Body of pancreas (tissue), 4 donors: ENCODE data around the gene KIF21A. TPM values are rescaled to one million over a fixed set of nuclear protein-coding genes. Genes with fewer than 3 reads are reported as not detected.

Experiments
- ATAC-seq: fragments of 150-250 bp; one replicate; pipeline ENCODE4 v1.9.1; 2016
- DNase-seq, 4 donors: peaks; one replicate each; pipeline ENCODE4 v3.0.0-alpha.2; 2019
- H3K27ac ChIP-seq, 4 donors: fragments of 200-600 bp; sonication (generic); 1 replicate in 3 of 4; 2 replicates in 1 of 4; pipeline versions ENCODE4 v1.5.1 to v1.6.1; 2016 to 2019; ENCODE audit warnings: mild to moderate bottlenecking in 1 of 4, mixed read lengths in 1 of 4, moderate library complexity in 1 of 4
- H3K27me3 ChIP-seq, 2 donors: fragments of 200-600 bp; sonication (generic); one replicate each; pipeline ENCODE4 v1.6.0; 2016; ENCODE audit warnings: mild to moderate bottlenecking in 1 of 2
- H3K36me3 ChIP-seq, 2 donors: fragments of 200-600 bp; sonication (generic); replicated peaks in 1 of 2; 2 replicates each; pipeline ENCODE4 v1.5.1; 2016; ENCODE audit warnings: low read depth in 2 of 2; ENCODE audit not compliant: insufficient read depth in 1 of 2
- H3K4me1 ChIP-seq: fragments of 200-600 bp; sonication (generic); one replicate; pipeline ENCODE4 v1.6.0; 2016
- H3K4me3 ChIP-seq, 2 donors: fragments of 200-600 bp; sonication (generic); 1 replicate in 1 of 2; 2 replicates in 1 of 2; pipeline ENCODE4 v1.5.1; 2016 to 2019
- H3K9me3 ChIP-seq, 3 donors: fragments of 200-600 bp; sonication (generic); 1 replicate in 2 of 3; 2 replicates in 1 of 3; pipeline ENCODE4 v1.5.1; 2016
- POLR2A ChIP-seq, 3 donors: fragments of 450-650 bp; IDR thresholded peaks; one replicate each; pipeline ENCODE4 v1.6.1; 2016; ENCODE audit warnings: antibody characterized with exemption in 3 of 3, mild to moderate bottlenecking in 2 of 3
- WGBS, 2 donors: methylation state at CpG; one replicate each; pipeline ENCODE4 v1.1.5; 2017; 5-methylcytosine and 5-hydroxymethylcytosine counted together
- intact Hi-C: fragments of 100-400 bp; cut with DNase I; formaldehyde crosslinking; loops from one replicate; pipeline ENCODE4 v1.15.1; 2023
- total RNA-seq, 2 donors: library from RNA; depleted of rRNA; stranded (reverse); fragments of >200 nt; gene quantifications; one replicate each; pipeline ENCODE4 v1.1.0, GENCODE V29; 2016
- TF ChIP-seq, protein P1 (sequence below), 7 experiments: fragments of 450-650 bp in 4 of 7; fragments of 200-600 bp in 3 of 7; sonication (generic) in 3 of 7; IDR thresholded peaks; one replicate each; pipeline ENCODE4 v1.5.1; 2016 to 2019; ENCODE audit warnings: antibody characterized with exemption in 7 of 7

KIF21A gene
- total RNA-seq, 2 donors from 2014 or later, result 19.5 to 49.1 TPM

DNA sequence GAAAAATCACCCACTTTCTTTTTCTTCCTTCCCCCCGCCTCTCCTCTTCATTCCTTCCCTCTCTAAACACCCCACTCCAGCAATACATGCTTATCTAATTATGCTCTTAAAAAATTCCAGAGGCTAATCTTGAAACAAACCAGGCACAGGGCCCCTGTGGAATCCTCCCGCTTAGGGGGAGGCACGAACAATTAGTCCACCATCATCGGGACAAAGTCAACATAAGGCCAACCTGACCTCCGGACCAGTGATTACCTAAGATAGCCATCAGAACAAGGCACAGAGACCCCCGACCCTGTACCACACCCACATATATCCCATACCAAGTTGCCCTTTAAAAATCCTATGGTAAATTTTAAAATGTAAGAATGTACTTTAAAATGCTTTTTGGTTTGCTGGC is 47.1 kb downstream of the KIF21A start:
- no peaks in the 10 kb centered on the region for H3K9me3 ChIP-seq
- TF ChIP-seq, protein P1, sequence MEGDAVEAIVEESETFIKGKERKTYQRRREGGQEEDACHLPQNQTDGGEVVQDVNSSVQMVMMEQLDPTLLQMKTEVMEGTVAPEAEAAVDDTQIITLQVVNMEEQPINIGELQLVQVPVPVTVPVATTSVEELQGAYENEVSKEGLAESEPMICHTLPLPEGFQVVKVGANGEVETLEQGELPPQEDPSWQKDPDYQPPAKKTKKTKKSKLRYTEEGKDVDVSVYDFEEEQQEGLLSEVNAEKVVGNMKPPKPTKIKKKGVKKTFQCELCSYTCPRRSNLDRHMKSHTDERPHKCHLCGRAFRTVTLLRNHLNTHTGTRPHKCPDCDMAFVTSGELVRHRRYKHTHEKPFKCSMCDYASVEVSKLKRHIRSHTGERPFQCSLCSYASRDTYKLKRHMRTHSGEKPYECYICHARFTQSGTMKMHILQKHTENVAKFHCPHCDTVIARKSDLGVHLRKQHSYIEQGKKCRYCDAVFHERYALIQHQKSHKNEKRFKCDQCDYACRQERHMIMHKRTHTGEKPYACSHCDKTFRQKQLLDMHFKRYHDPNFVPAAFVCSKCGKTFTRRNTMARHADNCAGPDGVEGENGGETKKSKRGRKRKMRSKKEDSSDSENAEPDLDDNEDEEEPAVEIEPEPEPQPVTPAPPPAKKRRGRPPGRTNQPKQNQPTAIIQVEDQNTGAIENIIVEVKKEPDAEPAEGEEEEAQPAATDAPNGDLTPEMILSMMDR (IDR thresholded peaks at IDR 0.05), result no peak
- no peak for TF ChIP-seq POLR2A (IDR thresholded peaks at IDR 0.05)
- no peaks in the 10 kb centered on the region for H3K4me1 ChIP-seq
- no peak for DNase-seq
- no peak overlapping the region for H3K27ac ChIP-seq
- ATAC-seq, result no peak
- no peaks in the 10 kb centered on the region for H3K36me3 ChIP-seq
- no peaks in the 10 kb centered on the region for H3K27me3 ChIP-seq
- WGBS, 2 donors, result 54 to 71% methylated on average over 6 of the region's 6 CpGs
- intact Hi-C loops, result no loop called here
- no peak overlapping the region for H3K4me3 ChIP-seq

DNA sequence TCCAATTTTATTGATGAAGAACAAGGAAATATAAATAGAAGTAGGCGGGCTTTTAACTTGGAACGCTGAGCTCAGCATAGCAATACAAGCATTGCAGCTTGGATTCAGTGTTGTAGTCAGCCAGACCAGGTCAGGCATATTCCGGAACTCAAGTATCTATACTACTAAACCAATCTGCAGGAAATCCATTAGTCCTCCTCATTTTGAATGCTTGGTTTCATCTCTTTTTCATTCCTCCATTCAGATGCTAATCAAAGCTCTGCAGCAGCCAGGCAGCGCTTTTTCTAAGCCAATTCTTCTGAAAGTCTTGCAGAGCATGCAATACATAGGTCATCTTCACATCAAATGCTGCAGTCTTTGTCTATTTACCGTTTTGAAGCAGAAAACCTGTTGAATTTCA is 49.0 kb downstream of the KIF21A start:
- no peaks in the 10 kb centered on the region for H3K36me3 ChIP-seq
- no peaks in the 10 kb centered on the region for H3K27me3 ChIP-seq
- intact Hi-C loops, result no loop called here
- no peak for ATAC-seq
- no peak for TF ChIP-seq POLR2A (IDR thresholded peaks at IDR 0.05)
- TF ChIP-seq, protein P1 (IDR thresholded peaks at IDR 0.05), result no peak
- 67 to 75% methylated on average over 5 of the region's 5 CpGs for WGBS, 2 donors
- no peaks in the 10 kb centered on the region for H3K4me1 ChIP-seq
- H3K27ac ChIP-seq, result no peak overlapping the region
- H3K9me3 ChIP-seq, result no peaks in the 10 kb centered on the region
- no peak for DNase-seq
- no peak overlapping the region for H3K4me3 ChIP-seq

DNA sequence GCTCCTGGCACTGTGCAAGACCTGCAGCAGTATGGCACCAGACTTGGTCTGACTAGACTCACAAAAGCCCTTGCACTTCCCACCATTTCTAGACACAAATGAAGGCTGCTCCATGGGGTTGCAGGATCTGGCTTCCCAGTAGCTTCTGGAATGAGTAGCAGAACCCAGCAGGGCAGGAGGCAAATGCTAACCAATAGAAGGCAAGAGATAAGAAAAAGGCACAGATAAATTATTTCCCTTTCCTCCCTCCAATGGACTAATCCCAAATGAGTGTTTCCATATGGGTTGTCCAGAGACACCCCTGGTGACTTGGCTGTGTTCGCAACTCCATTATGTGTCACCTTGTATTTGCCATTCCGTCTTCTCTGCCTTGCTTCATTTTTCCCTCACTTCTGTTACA is 49.7 kb downstream of the KIF21A start:
- Histone ChIP-seq H3K9me3 (no peaks in the 10 kb centered on the region), H3K27ac (no peak overlapping the region), H3K4me1 (no peaks in the 10 kb centered on the region), H3K27me3 (no peaks in the 10 kb centered on the region), H3K4me3 (no peak overlapping the region), H3K36me3 (no peaks in the 10 kb centered on the region)
- 80 to 96% methylated on average over 2 of the region's 2 CpGs for WGBS, 2 donors
- intact Hi-C loops, result no loop called here
- no peak for DNase-seq
- TF ChIP-seq, protein P1 (IDR thresholded peaks at IDR 0.05), result no peak
- no peak for TF ChIP-seq POLR2A (IDR thresholded peaks at IDR 0.05)
- ATAC-seq, result no peak

DNA sequence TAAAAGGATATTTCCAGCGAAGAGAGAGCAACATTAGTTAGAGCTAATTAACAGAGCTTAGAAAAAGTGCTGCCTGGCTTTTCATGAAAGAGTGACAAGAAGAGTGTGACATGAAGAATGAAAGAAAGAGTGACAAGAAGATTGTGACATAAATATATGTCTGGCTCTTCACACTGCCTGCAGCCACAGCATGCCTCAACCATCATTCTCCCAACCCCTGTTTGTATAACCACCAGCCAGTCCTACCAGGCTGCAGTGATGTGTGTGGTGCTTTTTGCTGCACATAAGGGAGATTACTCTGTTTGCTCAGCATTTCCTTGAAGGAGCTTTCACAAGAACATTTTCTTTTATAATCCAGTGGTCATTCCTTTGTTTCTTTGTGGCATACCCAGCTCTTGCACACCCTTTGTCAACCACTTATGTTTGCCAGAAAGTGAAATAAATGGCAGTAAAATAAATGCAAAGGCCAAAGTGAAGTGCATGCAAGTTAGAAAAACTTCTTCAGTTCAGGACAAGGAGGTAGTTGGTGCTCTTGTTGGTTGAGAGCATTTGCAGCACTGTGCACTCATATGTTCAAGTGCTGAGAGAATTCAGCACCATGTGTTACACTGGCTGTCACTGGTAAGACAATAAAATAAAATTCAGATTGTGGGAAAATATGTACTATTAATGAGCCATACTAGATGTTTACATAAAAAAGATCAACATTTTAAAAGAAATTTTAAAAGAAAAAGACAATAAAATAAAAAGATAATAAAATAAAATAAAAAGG is 50.6 kb downstream of the KIF21A start:
- Histone ChIP-seq H3K36me3 (no peaks in the 10 kb centered on the region), H3K27ac (no peak overlapping the region), H3K4me1 (no peaks in the 10 kb centered on the region), H3K9me3 (no peaks in the 10 kb centered on the region), H3K27me3 (no peaks in the 10 kb centered on the region), H3K4me3 (no peak overlapping the region)
- no peak for TF ChIP-seq POLR2A (IDR thresholded peaks at IDR 0.05)
- TF ChIP-seq, protein P1 (IDR thresholded peaks at IDR 0.05), result no peak
- intact Hi-C loops, result no loop called here
- WGBS, 2 donors, result 85 to 90% methylated on average over 1 of the region's 1 CpG
- ATAC-seq (no peak), DNase-seq (no peak)

DNA sequence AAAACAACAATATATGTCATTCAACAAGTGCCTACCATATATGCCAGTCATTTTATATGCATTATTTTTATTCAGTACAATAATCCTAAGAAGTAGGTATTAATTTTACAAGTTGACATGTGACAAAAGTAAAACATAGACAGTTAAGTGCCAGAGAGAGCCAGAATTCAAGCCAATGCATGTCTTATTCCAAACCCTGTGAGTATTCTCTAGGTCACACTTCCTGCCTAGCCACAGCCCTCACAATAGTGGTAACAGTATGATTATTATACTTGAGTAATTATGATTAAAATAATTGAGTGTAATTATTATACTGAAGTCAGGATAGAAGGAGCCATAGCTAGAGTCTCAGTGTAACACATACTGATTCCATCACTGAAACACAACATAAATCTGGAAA is 52.2 kb downstream of the KIF21A start:
- no peak overlapping the region for H3K4me3 ChIP-seq
- no peak for TF ChIP-seq POLR2A (IDR thresholded peaks at IDR 0.05)
- TF ChIP-seq, protein P1 (IDR thresholded peaks at IDR 0.05), result no peak
- DNase-seq (no peak), ATAC-seq (no peak)
- intact Hi-C loops, result no loop called here
- no peaks in the 10 kb centered on the region for H3K27me3 ChIP-seq
- H3K4me1 ChIP-seq, result no peaks in the 10 kb centered on the region
- no peaks in the 10 kb centered on the region for H3K36me3 ChIP-seq
- no peak overlapping the region for H3K27ac ChIP-seq
- no peaks in the 10 kb centered on the region for H3K9me3 ChIP-seq
